K562 (cell line): ENCODE data around the gene DTX4. TPM values are rescaled to one million over a fixed set of nuclear protein-coding genes. Genes with fewer than 3 reads are reported as not detected.

Experiments
- ATAC-seq: fragments of 200-7000 bp; cut with Tn5 transposase; 3 replicates; pipeline ENCODE4 v1.9.1; 2020; ENCODE audit warnings: moderate library complexity
- BruUV-seq: library from RNA; stranded (reverse); fragments of 400-500 nt; replicated peaks from 2 replicates; lab custom pipeline; 2021; lab: Mats Ljungman, UMichigan
- CTCF ChIA-PET: fragments of 300-600 bp; formaldehyde crosslinking; extraction: SDS; loops from one replicate; lab custom pipeline; 2021; ENCODE audit warnings: low intra/inter-chr PET ratio; lab: Yijun Ruan, JAX
- POLR2A ChIA-PET: fragments of 300-600, 350-650 bp; sonication (Branson Sonifier 250); formaldehyde crosslinking; extraction: SDS; loops from one replicate; lab custom pipeline; 2021; ENCODE audit warnings: antibody characterized with exemption, inconsistent platforms; lab: Yijun Ruan, JAX
- DNase-seq, 4 experiments: peaks; one replicate each; pipeline versions ENCODE4 v3.0.0 to v3.0.0-alpha.2; 2011 to 2018; ENCODE audit warnings: low spot score in 3 of 4, mixed read lengths in 3 of 4; ENCODE audit errors: extremely low read depth in 1 of 4
- FAIRE-seq: peaks from 2 replicates; lab custom pipeline; 2011; peaks lifted over from hg19 to GRCh38; lab: Jason Lieb, UNC
- H2AFZ ChIP-seq: 2 replicates; pipeline ENCODE4 v1.6.0; 2011; ENCODE audit warnings: low read depth, low read length, control low read depth, inconsistent platforms
- H3K27ac ChIP-seq: fragments of 200-600 bp; 3 replicates; pipeline ENCODE4 v1.8.0; 2011; ENCODE audit warnings: low read depth, mild to moderate bottlenecking, control low read depth, inconsistent platforms, low read length, moderate library complexity, mixed read lengths; ENCODE audit errors: extremely low read depth
- H3K27me3 ChIP-seq, 2 experiments: fragments of 300-600 bp in 1 of 2; 2 replicates in 1 of 2; 3 replicates in 1 of 2; pipeline versions ENCODE4 v1.6.0 to v1.8.0; 2011; ENCODE audit warnings: inconsistent platforms in 2 of 2, low read length in 2 of 2, mild to moderate bottlenecking in 1 of 2, mixed read lengths in 1 of 2, moderate library complexity in 1 of 2; ENCODE audit not compliant: control insufficient read depth in 2 of 2, insufficient read depth in 2 of 2
- H3K36me3 ChIP-seq: fragments of 300-600 bp; 3 replicates; pipeline ENCODE4 v1.8.0; 2011; ENCODE audit warnings: mild to moderate bottlenecking, low read length, inconsistent platforms; ENCODE audit not compliant: control insufficient read depth, insufficient read depth
- H3K4me1 ChIP-seq, 2 experiments: fragments of 200-600 bp in 1 of 2; replicated peaks in 1 of 2; 2 replicates in 1 of 2; 3 replicates in 1 of 2; pipeline versions ENCODE4 v1.5.1 to v1.8.0; 2011; ENCODE audit warnings: inconsistent platforms in 2 of 2, low read length in 2 of 2, mild to moderate bottlenecking in 1 of 2, mixed read lengths in 1 of 2, moderate library complexity in 1 of 2; ENCODE audit not compliant: control insufficient read depth in 2 of 2, insufficient read depth in 2 of 2
- H3K4me2 ChIP-seq: 2 replicates; pipeline ENCODE4 v1.6.1; 2011; ENCODE audit warnings: low read length, control low read depth, inconsistent platforms, mixed read lengths; ENCODE audit not compliant: insufficient read depth
- H3K4me3 ChIP-seq: fragments of 200-600 bp; sonication (generic), shearing (Covaris generic); 2 replicates; pipeline ENCODE4 v1.5.1; 2016; ENCODE audit warnings: control low read depth, inconsistent platforms
- H3K79me2 ChIP-seq: fragments of 200-600 bp; 3 replicates; pipeline ENCODE4 v1.8.0; 2011; ENCODE audit warnings: low read length, inconsistent platforms; ENCODE audit not compliant: control insufficient read depth, insufficient read depth
- H3K9ac ChIP-seq, 2 experiments: 2 replicates each; pipeline versions ENCODE4 v1.6.0 to v1.6.1; 2011; ENCODE audit warnings: low read depth in 2 of 2, low read length in 2 of 2, control low read depth in 1 of 2, inconsistent platforms in 1 of 2, mild to moderate bottlenecking in 1 of 2, mixed read lengths in 1 of 2; ENCODE audit not compliant: insufficient read depth in 1 of 2
- H3K9me1 ChIP-seq: one replicate; pipeline ENCODE4 v1.6.0; 2011; ENCODE audit warnings: inconsistent platforms, mild to moderate bottlenecking, low read length, moderate library complexity; ENCODE audit not compliant: control insufficient read depth, insufficient read depth
- H3K9me3 ChIP-seq: replicated peaks from 2 replicates; pipeline ENCODE4 v1.5.1; 2011; ENCODE audit warnings: low read depth, low read length, inconsistent platforms; ENCODE audit not compliant: control insufficient read depth, insufficient read depth
- H4K20me1 ChIP-seq: replicated peaks from 2 replicates; pipeline ENCODE4 v1.6.1; 2011; ENCODE audit warnings: low read length, inconsistent platforms, mixed read lengths; ENCODE audit not compliant: control insufficient read depth, insufficient read depth
- CHD2 ChIP-seq: IDR thresholded peaks from 2 replicates; pipeline ENCODE4 v1.6.1; 2011; ENCODE audit warnings: low read depth, low read length
- CREB3L1 ChIP-seq: fragments of 450-650 bp; IDR thresholded peaks from 2 replicates; pipeline ENCODE4 v1.6.1; 2014; ENCODE audit warnings: low read depth, mild to moderate bottlenecking, moderate library complexity, borderline replicate concordance
- EHMT2 ChIP-seq: fragments of 450-650 bp; IDR thresholded peaks from 2 replicates; pipeline ENCODE4 v1.6.1; 2018; ENCODE audit warnings: antibody characterized with exemption
- EWSR1 ChIP-seq: fragments of 450-650 bp; IDR thresholded peaks from 2 replicates; pipeline ENCODE4 v1.6.1; 2018; ENCODE audit warnings: borderline replicate concordance, mild to moderate bottlenecking, low read depth, moderate library complexity; ENCODE audit not compliant: partially characterized antibody
- FOXK2 ChIP-seq, 2 experiments: fragments of 450-650 bp; IDR thresholded peaks in 1 of 2; conservative IDR thresholded peaks in 1 of 2; 2 replicates each; pipeline ENCODE4 v1.6.1; 2016; ENCODE audit warnings: low read depth in 2 of 2, mild to moderate bottlenecking in 1 of 2
- HEY1 ChIP-seq: fragments of 250-450 bp; sonication (Bioruptor Pico); IDR thresholded peaks from 2 replicates; pipeline ENCODE4 v1.5.0; 2020; ENCODE audit warnings: mild to moderate bottlenecking, moderate library complexity, borderline replicate concordance
- KAT7 ChIP-seq: sonication (generic); formaldehyde crosslinking; IDR thresholded peaks from 2 replicates; pipeline ENCODE4 v1.8.0; 2022; ENCODE audit warnings: missing genetic modification reagents, mild to moderate bottlenecking, borderline replicate concordance
- MBD2 ChIP-seq: sonication (generic); IDR thresholded peaks from 2 replicates; pipeline ENCODE4 v1.6.1; 2016; ENCODE audit warnings: low read depth, borderline replicate concordance
- SETDB1 ChIP-seq: IDR thresholded peaks from one replicate; pipeline ENCODE4 v1.6.1; 2012; ENCODE audit warnings: low read length, control low read depth, inconsistent platforms
- ZNF23 ChIP-seq: fragments of 250-450 bp; sonication (Bioruptor Pico); IDR thresholded peaks from 2 replicates; pipeline ENCODE4 v1.4.0; 2020; ENCODE audit warnings: mild to moderate bottlenecking
- ZNF780A ChIP-seq: fragments of 250-450 bp; sonication (Bioruptor Pico); IDR thresholded peaks from 2 replicates; pipeline ENCODE4 v1.5.0; 2021; ENCODE audit warnings: mild to moderate bottlenecking
- WGBS: fragments of 100-300 bp; shearing (Covaris generic); methylation state at CpG from one replicate; pipeline ENCODE4 v1.1.6; 2016; ENCODE audit warnings: low coverage, mixed read lengths; ENCODE audit not compliant: insufficient coverage; ENCODE audit errors: missing lambda C conversion rate; 5-methylcytosine and 5-hydroxymethylcytosine counted together
- in situ Hi-C: fragments of 300-500 bp; cut with MboI; formaldehyde crosslinking; loops from 4 replicates; pipeline ENCODE4 v1.15.0; 2018; ENCODE audit warnings: inconsistent platforms, mixed read lengths
- intact Hi-C: fragments of 100-400 bp; cut with micrococcal nuclease; formaldehyde crosslinking; loops from 2 replicates; pipeline ENCODE4 v1.14.2; 2022
- polyA plus RNA-seq, 8 experiments: library from polyadenylated mRNA; depleted of rRNA in 4 of 8; stranded (reverse) in 5 of 8; unstranded in 3 of 8; fragments of >200 nt; fragmentation: Nextera tagmentation in 2 of 8; fragmentation: Illumina TruSeq in 1 of 8; extraction: Ambion mirVana in 2 of 8; extraction: Trizol in 1 of 8; gene quantifications; 2 replicates each; pipeline versions ENCODE4 v1.2.1 to v1.2.3, GENCODE V29; 2011 to 2014; ENCODE audit warnings: inconsistent platforms in 1 of 8, missing spikeins in 1 of 8
- total RNA-seq, 7 experiments: library from RNA; depleted of rRNA in 6 of 7; stranded (reverse); fragments of >200 nt in 6 of 7; fragmentation: Illumina TruSeq in 2 of 7; extraction: Trizol in 2 of 7; gene quantifications; 2 replicates each; pipeline versions ENCODE4 v1.2.1 to v1.2.3, GENCODE V29; 2011 to 2021; ENCODE audit warnings: low replicate concordance in 1 of 7
- TF ChIP-seq, protein P1 (sequence below): fragments of 450-650 bp; IDR thresholded peaks from 2 replicates; pipeline ENCODE4 v1.6.1; 2017; ENCODE audit warnings: mild to moderate bottlenecking, moderate library complexity
- TF ChIP-seq, protein P2 (sequence below): conservative IDR thresholded peaks from 2 replicates; pipeline ENCODE4 v1.6.1; 2011; ENCODE audit warnings: low read depth, mild to moderate bottlenecking, low read length; ENCODE audit not compliant: control insufficient read depth
- TF ChIP-seq, protein P3 (sequence below): fragments of 250-450 bp; sonication (Bioruptor Pico); IDR thresholded peaks from 2 replicates; pipeline ENCODE4 v1.4.0; 2020; ENCODE audit warnings: mild to moderate bottlenecking, moderate library complexity

The DTX4 gene
- total and polyA plus RNA-seq, 9 of the 15 experiments (the other 6 are each of a cell fraction or from before 2014, with no cell fraction given), result 0.03 to 0.47 (median 0.04) TPM; not detected in 4

DNA sequence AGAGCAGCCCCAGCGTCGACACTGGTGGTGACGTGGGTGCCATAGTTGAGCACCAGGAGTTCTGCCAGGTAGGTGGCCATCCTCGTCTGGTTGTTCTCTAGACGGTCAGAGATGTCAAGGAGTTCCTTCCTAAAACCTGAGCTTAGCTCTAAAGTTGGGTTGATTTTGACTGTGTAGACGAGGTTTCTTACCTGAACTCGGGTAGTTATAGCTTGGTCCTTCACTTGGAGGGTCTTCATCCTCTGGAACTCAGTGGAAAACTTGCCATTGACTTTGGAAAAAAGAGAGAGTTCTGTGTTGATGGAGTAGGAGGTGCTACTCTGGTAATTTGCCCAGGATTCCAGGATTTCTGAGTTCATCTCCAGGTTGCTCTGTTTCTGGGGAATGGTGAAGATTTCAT lies 40.3 kb downstream of the DTX4 start:
- Histone ChIP-seq H4K20me1 (no peaks in the 10 kb centered on the region; the same call in 1 of the 2 replicates), H3K36me3 (no peaks in the 10 kb centered on the region), H3K9me1 (no peaks in the 10 kb centered on the region)
- no peak for FAIRE-seq
- CTCF ChIA-PET, result no interaction called here
- TF ChIP-seq, protein P1, sequence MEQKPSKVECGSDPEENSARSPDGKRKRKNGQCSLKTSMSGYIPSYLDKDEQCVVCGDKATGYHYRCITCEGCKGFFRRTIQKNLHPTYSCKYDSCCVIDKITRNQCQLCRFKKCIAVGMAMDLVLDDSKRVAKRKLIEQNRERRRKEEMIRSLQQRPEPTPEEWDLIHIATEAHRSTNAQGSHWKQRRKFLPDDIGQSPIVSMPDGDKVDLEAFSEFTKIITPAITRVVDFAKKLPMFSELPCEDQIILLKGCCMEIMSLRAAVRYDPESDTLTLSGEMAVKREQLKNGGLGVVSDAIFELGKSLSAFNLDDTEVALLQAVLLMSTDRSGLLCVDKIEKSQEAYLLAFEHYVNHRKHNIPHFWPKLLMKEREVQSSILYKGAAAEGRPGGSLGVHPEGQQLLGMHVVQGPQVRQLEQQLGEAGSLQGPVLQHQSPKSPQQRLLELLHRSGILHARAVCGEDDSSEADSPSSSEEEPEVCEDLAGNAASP, result no peak
- TF ChIP-seq ZNF23 (CRISPR knock-in tag) (no peak), KAT7 (CRISPR knock-in tag) (no peak), SETDB1 (no peak), CREB3L1 (no peak), EHMT2 (no peak), CHD2 (no peak), EWSR1 (no peak), HEY1 (no peak), ZNF780A (no peak), FOXK2 (conservative IDR thresholded peaks at IDR 0.05 in 1 of 2, IDR thresholded peaks at IDR 0.05 in 1 of 2; ENCODE audit: low read depth in 2 of 2) (no peak), MBD2 (no peak)
- TF ChIP-seq, protein P2, sequence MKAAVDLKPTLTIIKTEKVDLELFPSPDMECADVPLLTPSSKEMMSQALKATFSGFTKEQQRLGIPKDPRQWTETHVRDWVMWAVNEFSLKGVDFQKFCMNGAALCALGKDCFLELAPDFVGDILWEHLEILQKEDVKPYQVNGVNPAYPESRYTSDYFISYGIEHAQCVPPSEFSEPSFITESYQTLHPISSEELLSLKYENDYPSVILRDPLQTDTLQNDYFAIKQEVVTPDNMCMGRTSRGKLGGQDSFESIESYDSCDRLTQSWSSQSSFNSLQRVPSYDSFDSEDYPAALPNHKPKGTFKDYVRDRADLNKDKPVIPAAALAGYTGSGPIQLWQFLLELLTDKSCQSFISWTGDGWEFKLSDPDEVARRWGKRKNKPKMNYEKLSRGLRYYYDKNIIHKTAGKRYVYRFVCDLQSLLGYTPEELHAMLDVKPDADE, result no peak
- TF ChIP-seq, protein P3, sequence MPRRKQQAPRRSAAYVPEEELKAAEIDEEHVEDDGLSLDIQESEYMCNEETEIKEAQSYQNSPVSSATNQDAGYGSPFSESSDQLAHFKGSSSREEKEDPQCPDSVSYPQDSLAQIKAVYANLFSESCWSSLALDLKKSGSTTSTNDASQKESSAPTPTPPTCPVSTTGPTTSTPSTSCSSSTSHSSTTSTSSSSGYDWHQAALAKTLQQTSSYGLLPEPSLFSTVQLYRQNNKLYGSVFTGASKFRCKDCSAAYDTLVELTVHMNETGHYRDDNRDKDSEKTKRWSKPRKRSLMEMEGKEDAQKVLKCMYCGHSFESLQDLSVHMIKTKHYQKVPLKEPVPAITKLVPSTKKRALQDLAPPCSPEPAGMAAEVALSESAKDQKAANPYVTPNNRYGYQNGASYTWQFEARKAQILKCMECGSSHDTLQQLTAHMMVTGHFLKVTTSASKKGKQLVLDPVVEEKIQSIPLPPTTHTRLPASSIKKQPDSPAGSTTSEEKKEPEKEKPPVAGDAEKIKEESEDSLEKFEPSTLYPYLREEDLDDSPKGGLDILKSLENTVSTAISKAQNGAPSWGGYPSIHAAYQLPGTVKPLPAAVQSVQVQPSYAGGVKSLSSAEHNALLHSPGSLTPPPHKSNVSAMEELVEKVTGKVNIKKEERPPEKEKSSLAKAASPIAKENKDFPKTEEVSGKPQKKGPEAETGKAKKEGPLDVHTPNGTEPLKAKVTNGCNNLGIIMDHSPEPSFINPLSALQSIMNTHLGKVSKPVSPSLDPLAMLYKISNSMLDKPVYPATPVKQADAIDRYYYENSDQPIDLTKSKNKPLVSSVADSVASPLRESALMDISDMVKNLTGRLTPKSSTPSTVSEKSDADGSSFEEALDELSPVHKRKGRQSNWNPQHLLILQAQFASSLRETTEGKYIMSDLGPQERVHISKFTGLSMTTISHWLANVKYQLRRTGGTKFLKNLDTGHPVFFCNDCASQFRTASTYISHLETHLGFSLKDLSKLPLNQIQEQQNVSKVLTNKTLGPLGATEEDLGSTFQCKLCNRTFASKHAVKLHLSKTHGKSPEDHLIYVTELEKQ (CRISPR knock-in tag), result no peak
- TF ChIP-seq, all 486 proteins: peak for 0
- no peak overlapping the region for H2AFZ ChIP-seq
- H3K79me2 ChIP-seq, result no peaks in the 10 kb centered on the region
- H3K4me3 ChIP-seq, result no peak overlapping the region
- no peaks in the 10 kb centered on the region for H3K9me3 ChIP-seq
- POLR2A ChIA-PET, result interaction anchor here (0.7 kb wide), 3 partner anchors 267 to 1353 kb away, joined by 3 to 4 read pairs (median 3); no protein-coding TSS in a partner anchor
- intact Hi-C loops, result no loop called here
- H3K27ac ChIP-seq, result no peak overlapping the region
- ATAC-seq (no peak), DNase-seq (no peak)
- H3K4me1 ChIP-seq, result no peaks in the 10 kb centered on the region
- in situ Hi-C loops, result no loop called here
- WGBS, result 0% methylated on average over 7 of the region's 7 CpGs
- H3K4me2 ChIP-seq, result no peak overlapping the region
- no TSS peak for BruUV-seq
- H3K27me3 ChIP-seq, result peaks cover 4 to 26% of the 10 kb centered on the region in 2 experiments; a peak in 3 of 5 replicates
- no peak overlapping the region for H3K9ac ChIP-seq
